Mammary epithelial cell (primary cell): ENCODE data around the gene KCNJ6.

ENCODE experiments used
- CTCF ChIP-seq, 2 donors: IDR thresholded peaks in 1 of 2; conservative IDR thresholded peaks in 1 of 2; 2 replicates each; pipeline ENCODE4 v1.5.1; 2011 to 2012; ENCODE audit warnings: inconsistent platforms in 2 of 2, low read length in 2 of 2, mild to moderate bottlenecking in 2 of 2, control low read depth in 1 of 2, low read depth in 1 of 2; ENCODE audit not compliant: insufficient read depth in 1 of 2; ENCODE audit errors: extremely low read depth in 1 of 2
- EZH2 ChIP-seq: IDR thresholded peaks from 2 replicates; pipeline ENCODE4 v1.6.1; 2012; ENCODE audit warnings: low read length, inconsistent platforms, borderline replicate concordance

- TF ChIP-seq CTCF (conservative IDR thresholded peaks at IDR 0.05 in 1 of 2, IDR thresholded peaks at IDR 0.05 in 1 of 2; ENCODE audit: extremely low read depth in 1 of 2, insufficient read depth in 1 of 2, low read depth in 1 of 2, low read length in 2 of 2) (no peak), EZH2 (no peak)
Observed at GRCh38 chr21:37724201-37724600, 192.1 kb downstream of the KCNJ6 start.
